BJ (cell line): ENCODE data around the gene CEACAM21. TPM values are rescaled to one million over a fixed set of nuclear protein-coding genes. Genes with fewer than 3 reads are reported as not detected.

Experiments used
- CTCF ChIA-PET: fragments of 350-600 bp; formaldehyde crosslinking; extraction: SDS; loops from one replicate; lab custom pipeline; 2021; ENCODE audit warnings: antibody characterized with exemption, inconsistent platforms; lab: Yijun Ruan, JAX
- POLR2A ChIA-PET: fragments of 300-600 bp; sonication (Branson Sonifier 250); formaldehyde crosslinking; extraction: SDS; loops from one replicate; lab custom pipeline; 2021; ENCODE audit warnings: antibody characterized with exemption; lab: Charles Lee
- DNase-seq: peaks from one replicate; pipeline ENCODE4 v3.0.0-alpha.2; 2011; ENCODE audit warnings: low read depth
- H3K27me3 ChIP-seq: 2 replicates; pipeline ENCODE4 v1.6.0; 2011; ENCODE audit warnings: low read length; ENCODE audit not compliant: control insufficient read depth, insufficient read depth
- H3K36me3 ChIP-seq: 2 replicates; pipeline ENCODE4 v1.5.1; 2011; ENCODE audit warnings: low read length; ENCODE audit not compliant: control insufficient read depth, insufficient read depth
- H3K4me3 ChIP-seq: 2 replicates; pipeline ENCODE4 v1.5.1; 2011; ENCODE audit warnings: low read depth, mild to moderate bottlenecking, control low read depth, low read length
- polyA minus RNA-seq: library from RNA; depleted of rRNA, polyadenylated mRNA; stranded (reverse); fragments of >200 nt; gene quantifications from 2 replicates; pipeline ENCODE4 v1.2.3, GENCODE V29; 2011; rRNA and poly(A)+ RNA removed
- polyA plus RNA-seq: library from polyadenylated mRNA; depleted of rRNA; stranded (reverse); fragments of >200 nt; gene quantifications from 2 replicates; pipeline ENCODE4 v1.2.3, GENCODE V29; 2011; rRNA removed
- TF ChIP-seq, protein P1 (sequence below): IDR thresholded peaks from 2 replicates; pipeline ENCODE4 v1.5.1; 2011; ENCODE audit warnings: low read depth, mild to moderate bottlenecking, control low read depth, inconsistent platforms, low read length, moderate library complexity; ENCODE audit not compliant: insufficient read depth

The CEACAM21 gene
- polyA plus RNA-seq (not detected in 2 replicates), polyA minus RNA-seq (not detected in 2 replicates)

DNA sequence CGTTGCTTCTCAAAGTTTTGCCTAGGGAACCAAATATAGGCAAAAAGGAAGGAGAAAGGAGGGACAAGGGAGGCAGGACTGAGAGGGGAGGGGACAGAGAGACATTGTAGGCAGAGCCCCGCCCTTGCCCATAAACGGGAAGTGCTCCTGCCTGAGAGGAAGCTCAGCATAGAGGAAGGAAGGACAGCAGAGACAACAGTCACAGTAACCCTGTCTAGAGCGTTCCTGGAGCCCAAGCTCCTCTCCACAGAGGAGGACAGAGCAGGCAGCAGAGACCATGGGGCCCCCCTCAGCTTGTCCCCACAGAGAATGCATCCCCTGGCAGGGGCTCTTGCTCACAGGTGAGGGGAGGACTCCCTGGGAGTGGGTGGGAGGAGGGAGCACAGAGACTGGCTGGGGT, at the start of gene CEACAM21:
TSS of gene CEACAM21 (plus strand) at position 169 of the 400 bp plus-strand sequence. CDS start at position 278, 109 bp downstream.
- Histone ChIP-seq H3K36me3 (no peaks in the 10 kb centered on the region), H3K4me3 (no peak within 1 kb of the TSS), H3K27me3 (peaks cover 4% of the 10 kb centered on the region; the same call in 1 of the 2 replicates)
- CTCF ChIA-PET, result interaction anchor here (1.8 kb wide), 1 partner anchor 127 kb away, joined by 5 read pairs; no protein-coding TSS in a partner anchor
- DNase-seq, result no peak
- TF ChIP-seq, protein P1, sequence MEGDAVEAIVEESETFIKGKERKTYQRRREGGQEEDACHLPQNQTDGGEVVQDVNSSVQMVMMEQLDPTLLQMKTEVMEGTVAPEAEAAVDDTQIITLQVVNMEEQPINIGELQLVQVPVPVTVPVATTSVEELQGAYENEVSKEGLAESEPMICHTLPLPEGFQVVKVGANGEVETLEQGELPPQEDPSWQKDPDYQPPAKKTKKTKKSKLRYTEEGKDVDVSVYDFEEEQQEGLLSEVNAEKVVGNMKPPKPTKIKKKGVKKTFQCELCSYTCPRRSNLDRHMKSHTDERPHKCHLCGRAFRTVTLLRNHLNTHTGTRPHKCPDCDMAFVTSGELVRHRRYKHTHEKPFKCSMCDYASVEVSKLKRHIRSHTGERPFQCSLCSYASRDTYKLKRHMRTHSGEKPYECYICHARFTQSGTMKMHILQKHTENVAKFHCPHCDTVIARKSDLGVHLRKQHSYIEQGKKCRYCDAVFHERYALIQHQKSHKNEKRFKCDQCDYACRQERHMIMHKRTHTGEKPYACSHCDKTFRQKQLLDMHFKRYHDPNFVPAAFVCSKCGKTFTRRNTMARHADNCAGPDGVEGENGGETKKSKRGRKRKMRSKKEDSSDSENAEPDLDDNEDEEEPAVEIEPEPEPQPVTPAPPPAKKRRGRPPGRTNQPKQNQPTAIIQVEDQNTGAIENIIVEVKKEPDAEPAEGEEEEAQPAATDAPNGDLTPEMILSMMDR, result no peak
- POLR2A ChIA-PET, result no interaction called here

- CTCF ChIA-PET, result interaction anchor here (2.2 kb wide), 1 partner anchor 70 kb away, joined by 5 read pairs; no protein-coding TSS in a partner anchor
- POLR2A ChIA-PET, result no interaction called here
- no peak for DNase-seq
- H3K36me3 ChIP-seq, result no peaks in the 10 kb centered on the region
- H3K4me3 ChIP-seq, result no peak overlapping the region
- peaks cover 3% of the 10 kb centered on the region; the same call in 1 of the 2 replicates for H3K27me3 ChIP-seq
- TF ChIP-seq, protein P1, result no peak
These were observed 48.9 kb upstream of the CEACAM21 start for GRCh38 chr19:41527089-41527488.

GRCh38 chr19:41528106-41528505, 47.9 kb upstream of the CEACAM21 start:
- ChIA-PET POLR2A (no interaction called here), CTCF (interaction anchor here (2.2 kb wide), 1 partner anchor 69 kb away, joined by 5 read pairs; no protein-coding TSS in a partner anchor)
- Histone ChIP-seq H3K4me3 (no peak overlapping the region), H3K36me3 (no peaks in the 10 kb centered on the region), H3K27me3 (peaks cover 1% of the 10 kb centered on the region; the same call in 1 of the 2 replicates)
- DNase-seq, result no peak
- TF ChIP-seq, protein P1, result no peak

DNA sequence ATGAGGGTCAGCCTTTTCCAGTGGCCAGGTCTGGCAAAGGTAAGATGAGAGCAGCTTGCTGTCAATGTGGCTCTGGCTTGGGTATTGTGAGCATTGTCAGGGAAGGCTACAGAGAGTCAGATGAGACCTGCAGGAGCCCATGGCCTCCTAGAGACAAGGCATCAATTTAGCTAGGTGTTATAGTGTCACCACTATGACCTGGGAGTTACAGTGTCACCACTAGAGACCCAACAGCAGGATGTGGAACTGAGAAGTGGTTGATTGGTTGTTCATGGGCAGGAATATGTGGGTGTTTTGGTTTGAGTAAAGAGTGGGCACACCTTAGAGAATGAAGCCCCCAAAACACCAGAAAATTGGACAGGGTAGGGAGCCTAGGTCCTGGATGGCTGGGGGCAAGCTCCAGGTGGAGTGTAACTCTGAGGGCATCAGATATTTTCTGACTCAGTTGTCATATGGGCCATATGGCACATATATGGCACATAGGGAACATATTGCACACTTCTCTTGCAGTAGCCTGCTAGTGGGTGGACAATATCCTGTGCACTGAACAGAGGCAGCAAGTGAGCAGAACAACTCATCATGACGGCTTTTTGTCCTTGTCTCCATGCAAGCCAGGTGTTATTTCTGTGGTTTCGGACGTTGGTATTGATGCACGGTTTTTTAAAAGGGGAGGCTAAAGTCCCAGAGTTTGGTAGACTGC, 46.3 kb upstream of the CEACAM21 start:
- TF ChIP-seq, protein P1, result no peak
- H3K27me3 ChIP-seq, result peaks cover 1% of the 10 kb centered on the region; the same call in 1 of the 2 replicates
- no peak for DNase-seq
- POLR2A ChIA-PET, result no interaction called here
- H3K36me3 ChIP-seq, result no peaks in the 10 kb centered on the region
- no peak overlapping the region for H3K4me3 ChIP-seq
- CTCF ChIA-PET, result interaction anchor here (1.5 kb wide), 1 partner anchor 15 kb away, joined by 4 read pairs; no protein-coding TSS in a partner anchor

- no peaks in the 10 kb centered on the region for H3K36me3 ChIP-seq
- TF ChIP-seq, protein P1, result no peak
- POLR2A ChIA-PET, result no interaction called here
These were observed 45.8 kb upstream of the CEACAM21 start for GRCh38 chr19:41530184-41530534.

More at GRCh38 chr19:41530184-41530534, 45.8 kb upstream of the CEACAM21 start:
- CTCF ChIA-PET, result interaction anchor here (0.7 to 1.5 kb wide), 2 partner anchors 14 to 343 kb away, joined by 3 to 4 read pairs; no protein-coding TSS in a partner anchor
- no peak for DNase-seq
- Histone ChIP-seq H3K4me3 (no peak overlapping the region), H3K27me3 (peaks cover 1% of the 10 kb centered on the region; the same call in 1 of the 2 replicates)
